Urinary bladder (tissue), 4 donors: ENCODE results near the gene EXOC4. TPM values are rescaled to one million over a fixed set of nuclear protein-coding genes. Genes with fewer than 3 reads are reported as not detected.

ENCODE experiments used
- DNase-seq: peaks from one replicate; pipeline ENCODE4 v3.0.0-alpha.2; 2015; ENCODE audit errors: extremely low spot score
- H3K27ac ChIP-seq: one replicate; pipeline ENCODE4 v1.5.1; 2013; ENCODE audit warnings: low read depth, mild to moderate bottlenecking, moderate library complexity
- H3K36me3 ChIP-seq: one replicate; pipeline ENCODE4 v1.6.1; 2013; ENCODE audit warnings: mild to moderate bottlenecking, moderate library complexity; ENCODE audit not compliant: insufficient read depth
- H3K4me1 ChIP-seq: one replicate; pipeline ENCODE4 v1.6.1; 2013; ENCODE audit warnings: mild to moderate bottlenecking, moderate library complexity; ENCODE audit not compliant: insufficient read depth
- H3K4me3 ChIP-seq: one replicate; pipeline ENCODE4 v1.5.1; 2013; ENCODE audit warnings: low read depth, low read length
- WGBS: extraction: QIAGEN DNeasy Blood & Tissue Kit; methylation state at CpG from one replicate; pipeline ENCODE4 v1.1.7; 2013; 5-methylcytosine and 5-hydroxymethylcytosine counted together
- polyA plus RNA-seq: library from polyadenylated mRNA; stranded (reverse); fragments of 200-250 nt; gene quantifications from one replicate; pipeline ENCODE4 v1.2.3, GENCODE V29; 2013
- total RNA-seq: library from RNA; depleted of rRNA; stranded (reverse); fragments of >200 nt; gene quantifications from one replicate; pipeline ENCODE4 v1.2.3, GENCODE V29; 2014
- donor health status: healthy with polysubstance abuse.
- donor health status: healthy.

The EXOC4 gene
- total and polyA plus RNA-seq, 2 donors, result 31.0 to 163 TPM

- Histone ChIP-seq H3K36me3 (no peaks in the 10 kb centered on the region), H3K4me3 (no peak overlapping the region), H3K27ac (no peak overlapping the region), H3K4me1 (no peaks in the 10 kb centered on the region)
- DNase-seq, result no peak
- WGBS, result 97% methylated on average over 3 of the region's 3 CpGs
These were observed 189.9 kb downstream of the EXOC4 start for GRCh38 chr7:133442818-133443217.

GRCh38 chr7:133445617-133446016 lies 192.7 kb downstream of the EXOC4 start:
- no peak overlapping the region for H3K27ac ChIP-seq
- WGBS, result 96% methylated on average over 6 of the region's 6 CpGs
- DNase-seq, result no peak
- no peak overlapping the region for H3K4me3 ChIP-seq
- H3K36me3 ChIP-seq, result no peaks in the 10 kb centered on the region
- no peaks in the 10 kb centered on the region for H3K4me1 ChIP-seq

- Histone ChIP-seq H3K36me3 (no peaks in the 10 kb centered on the region), H3K4me1 (no peaks in the 10 kb centered on the region), H3K27ac (no peak overlapping the region), H3K4me3 (no peak overlapping the region)
- WGBS, result 98% methylated on average over 1 of the region's 1 CpG
- no peak for DNase-seq
These were observed 195.1 kb downstream of the EXOC4 start for GRCh38 chr7:133448012-133448411.

- peaks cover 2% of the 10 kb centered on the region for H3K36me3 ChIP-seq
- no peaks in the 10 kb centered on the region for H3K4me1 ChIP-seq
- H3K4me3 ChIP-seq, result no peak overlapping the region
- WGBS, result 89% methylated on average over 2 of the region's 2 CpGs
- DNase-seq, result no peak
- no peak overlapping the region for H3K27ac ChIP-seq
These were observed 199.7 kb downstream of the EXOC4 start for GRCh38 chr7:133452577-133452976.

GRCh38 chr7:133458688-133459087 lies 205.8 kb downstream of the EXOC4 start:
- 98% methylated on average over 2 of the region's 2 CpGs for WGBS
- Histone ChIP-seq H3K4me3 (no peak overlapping the region), H3K36me3 (peaks cover 2% of the 10 kb centered on the region), H3K4me1 (no peaks in the 10 kb centered on the region), H3K27ac (no peak overlapping the region)
- DNase-seq, result no peak

GRCh38 chr7:133461421-133461820 lies 208.5 kb downstream of the EXOC4 start:
- Histone ChIP-seq H3K36me3 (peaks cover 2% of the 10 kb centered on the region), H3K27ac (no peak overlapping the region), H3K4me3 (no peak overlapping the region), H3K4me1 (no peaks in the 10 kb centered on the region)
- WGBS, result 51% methylated on average over 1 of the region's 1 CpG
- no peak for DNase-seq

GRCh38 chr7:133475655-133476054 lies 222.8 kb downstream of the EXOC4 start:
- Histone ChIP-seq H3K4me1 (no peaks in the 10 kb centered on the region), H3K27ac (no peak overlapping the region), H3K4me3 (no peak overlapping the region), H3K36me3 (no peaks in the 10 kb centered on the region)
- DNase-seq, result no peak

- H3K27ac ChIP-seq, result no peak overlapping the region
- DNase-seq, result no peak
- H3K4me1 ChIP-seq, result no peaks in the 10 kb centered on the region
- H3K4me3 ChIP-seq, result no peak overlapping the region
- H3K36me3 ChIP-seq, result no peaks in the 10 kb centered on the region
- WGBS, result 96% methylated on average over 2 of the region's 2 CpGs
These were observed 224.9 kb downstream of the EXOC4 start for GRCh38 chr7:133477791-133478190.

- no peaks in the 10 kb centered on the region for H3K36me3 ChIP-seq
- WGBS, result 64% methylated on average over 3 of the region's 3 CpGs
- H3K27ac ChIP-seq, result no peak overlapping the region
- H3K4me3 ChIP-seq, result no peak overlapping the region
- DNase-seq, result no peak
- no peaks in the 10 kb centered on the region for H3K4me1 ChIP-seq
These were observed 225.8 kb downstream of the EXOC4 start for GRCh38 chr7:133478591-133479135.

GRCh38 chr7:133479456-133480065 lies 226.7 kb downstream of the EXOC4 start:
- no peak for DNase-seq
- Histone ChIP-seq H3K4me1 (no peaks in the 10 kb centered on the region), H3K4me3 (no peak overlapping the region), H3K27ac (no peak overlapping the region), H3K36me3 (no peaks in the 10 kb centered on the region)
- 87% methylated on average over 10 of the region's 10 CpGs for WGBS

GRCh38 chr7:133480868-133481267 lies 228.0 kb downstream of the EXOC4 start:
- Histone ChIP-seq H3K27ac (no peak overlapping the region), H3K4me3 (no peak overlapping the region), H3K4me1 (no peaks in the 10 kb centered on the region), H3K36me3 (no peaks in the 10 kb centered on the region)
- no peak for DNase-seq
- 93% methylated on average over 4 of the region's 4 CpGs for WGBS

- Histone ChIP-seq H3K27ac (no peak overlapping the region), H3K4me3 (no peak overlapping the region), H3K36me3 (no peaks in the 10 kb centered on the region), H3K4me1 (no peaks in the 10 kb centered on the region)
- no peak for DNase-seq
- WGBS, result 64% methylated on average over 3 of the region's 3 CpGs
These were observed 228.8 kb downstream of the EXOC4 start for GRCh38 chr7:133481676-133482075.

- WGBS, result 100% methylated on average over 1 of the region's 1 CpG
- Histone ChIP-seq H3K4me1 (no peaks in the 10 kb centered on the region), H3K36me3 (no peaks in the 10 kb centered on the region), H3K27ac (no peak overlapping the region), H3K4me3 (no peak overlapping the region)
- DNase-seq, result no peak
These were observed 229.7 kb downstream of the EXOC4 start for GRCh38 chr7:133482599-133482998.

GRCh38 chr7:133484086-133484485 lies 231.2 kb downstream of the EXOC4 start:
- WGBS, result 93% methylated on average over 2 of the region's 2 CpGs
- Histone ChIP-seq H3K36me3 (no peaks in the 10 kb centered on the region), H3K27ac (no peak overlapping the region), H3K4me3 (no peak overlapping the region), H3K4me1 (no peaks in the 10 kb centered on the region)
- no peak for DNase-seq

- no peaks in the 10 kb centered on the region for H3K4me1 ChIP-seq
- no peak for DNase-seq
- no peak overlapping the region for H3K27ac ChIP-seq
- H3K4me3 ChIP-seq, result no peak overlapping the region
- WGBS, result 94% methylated on average over 3 of the region's 3 CpGs
- H3K36me3 ChIP-seq, result peaks cover 1% of the 10 kb centered on the region
These were observed 237.0 kb downstream of the EXOC4 start for GRCh38 chr7:133489906-133490305.
